GM12878 (cell line): ENCODE results near the gene MAST4.

ENCODE experiments used
- ATF7 ChIP-seq: fragments of 450-650 bp; IDR thresholded peaks from 2 replicates; pipeline ENCODE4 v1.6.1; 2016; ENCODE audit warnings: low read depth, mild to moderate bottlenecking
- BACH1 ChIP-seq: fragments of 450-650 bp; IDR thresholded peaks from 2 replicates; pipeline ENCODE4 v1.6.1; 2017; ENCODE audit warnings: mild to moderate bottlenecking, borderline replicate concordance
- BRCA1 ChIP-seq: IDR thresholded peaks from 2 replicates; pipeline ENCODE4 v1.6.1; 2011; ENCODE audit warnings: low read depth, low read length, improper control_type of control experiment
- FOS ChIP-seq: IDR thresholded peaks from 3 replicates; pipeline ENCODE4 v1.6.1; 2011; ENCODE audit warnings: borderline replicate concordance; ENCODE audit not compliant: insufficient read length; ENCODE audit errors: extremely low read depth
- MAX ChIP-seq: IDR thresholded peaks from 2 replicates; pipeline ENCODE4 v1.6.1; 2012; ENCODE audit warnings: low read depth, low read length, improper control_type of control experiment
- MTA3 ChIP-seq: IDR thresholded peaks from 2 replicates; pipeline ENCODE4 v1.6.1; 2012; ENCODE audit warnings: low read length, inconsistent platforms, borderline replicate concordance
- NFYB ChIP-seq: IDR thresholded peaks from 2 replicates; pipeline ENCODE4 v1.6.1; 2011; ENCODE audit warnings: low read depth, mild to moderate bottlenecking, low read length, improper control_type of control experiment, moderate library complexity; ENCODE audit not compliant: insufficient read depth
- SMC3 ChIP-seq: IDR thresholded peaks from 2 replicates; pipeline ENCODE4 v1.6.1; 2011; ENCODE audit warnings: low read length, improper control_type of control experiment, borderline replicate concordance
- TF ChIP-seq, protein P1 (sequence below), 3 experiments: IDR thresholded peaks in 2 of 3; conservative IDR thresholded peaks in 1 of 3; 2 replicates each; pipeline ENCODE4 v1.5.1; 2011; ENCODE audit warnings: low read depth in 3 of 3, low read length in 3 of 3, mild to moderate bottlenecking in 3 of 3, control low read depth in 2 of 3, moderate library complexity in 2 of 3, inconsistent platforms in 1 of 3, mixed read lengths in 1 of 3; ENCODE audit not compliant: control insufficient read depth in 2 of 3, insufficient read depth in 1 of 3; ENCODE audit errors: extremely low read depth in 1 of 3

- TF ChIP-seq NFYB (no peak), SMC3 (no peak), FOS (no peak), MTA3 (no peak), BACH1 (no peak), MAX (no peak), ATF7 (no peak), BRCA1 (no peak)
- TF ChIP-seq, protein P1, sequence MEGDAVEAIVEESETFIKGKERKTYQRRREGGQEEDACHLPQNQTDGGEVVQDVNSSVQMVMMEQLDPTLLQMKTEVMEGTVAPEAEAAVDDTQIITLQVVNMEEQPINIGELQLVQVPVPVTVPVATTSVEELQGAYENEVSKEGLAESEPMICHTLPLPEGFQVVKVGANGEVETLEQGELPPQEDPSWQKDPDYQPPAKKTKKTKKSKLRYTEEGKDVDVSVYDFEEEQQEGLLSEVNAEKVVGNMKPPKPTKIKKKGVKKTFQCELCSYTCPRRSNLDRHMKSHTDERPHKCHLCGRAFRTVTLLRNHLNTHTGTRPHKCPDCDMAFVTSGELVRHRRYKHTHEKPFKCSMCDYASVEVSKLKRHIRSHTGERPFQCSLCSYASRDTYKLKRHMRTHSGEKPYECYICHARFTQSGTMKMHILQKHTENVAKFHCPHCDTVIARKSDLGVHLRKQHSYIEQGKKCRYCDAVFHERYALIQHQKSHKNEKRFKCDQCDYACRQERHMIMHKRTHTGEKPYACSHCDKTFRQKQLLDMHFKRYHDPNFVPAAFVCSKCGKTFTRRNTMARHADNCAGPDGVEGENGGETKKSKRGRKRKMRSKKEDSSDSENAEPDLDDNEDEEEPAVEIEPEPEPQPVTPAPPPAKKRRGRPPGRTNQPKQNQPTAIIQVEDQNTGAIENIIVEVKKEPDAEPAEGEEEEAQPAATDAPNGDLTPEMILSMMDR (IDR thresholded peaks at IDR 0.05 in 2 of 3, conservative IDR thresholded peaks at IDR 0.05 in 1 of 3; ENCODE audit: control insufficient read depth in 2 of 3, extremely low read depth in 1 of 3, insufficient read depth in 1 of 3, low read depth in 3 of 3, low read length in 3 of 3): no peak
Observed at GRCh38 chr5:66969484-66969883, 373.3 kb downstream of the MAST4 start.
